AG04449 (cell line): Measurements from ENCODE around the gene VSX1.

Experiments
- CTCF ChIA-PET: fragments of 350-600 bp; formaldehyde crosslinking; extraction: SDS; loops from one replicate; lab custom pipeline; 2021; ENCODE audit warnings: antibody characterized with exemption; lab: Yijun Ruan, JAX
- POLR2A ChIA-PET: fragments of 400-600, 350-600 bp; formaldehyde crosslinking; extraction: SDS; loops from one replicate; lab custom pipeline; 2020; ENCODE audit warnings: antibody characterized with exemption, inconsistent platforms; lab: Yijun Ruan, JAX
- DNase-seq: peaks from one replicate; pipeline ENCODE4 v3.0.0-alpha.2; 2010; ENCODE audit warnings: low read depth, low spot score
- H3K4me3 ChIP-seq: 2 replicates; pipeline ENCODE4 v1.5.1; 2011; ENCODE audit warnings: low read depth, mild to moderate bottlenecking, control low read depth, low read length
- TF ChIP-seq, protein P1 (sequence below): IDR thresholded peaks from one replicate; pipeline ENCODE4 v1.5.1; 2011; ENCODE audit warnings: mild to moderate bottlenecking, moderate library complexity, low read length, control low read depth, inconsistent platforms; ENCODE audit not compliant: insufficient read depth; ENCODE audit errors: missing control alignments

VSX1 gene

GRCh38 chr20:25103526-25103925 is 21.6 kb upstream of the VSX1 start:
- no peak for DNase-seq
- TF ChIP-seq, protein P1, sequence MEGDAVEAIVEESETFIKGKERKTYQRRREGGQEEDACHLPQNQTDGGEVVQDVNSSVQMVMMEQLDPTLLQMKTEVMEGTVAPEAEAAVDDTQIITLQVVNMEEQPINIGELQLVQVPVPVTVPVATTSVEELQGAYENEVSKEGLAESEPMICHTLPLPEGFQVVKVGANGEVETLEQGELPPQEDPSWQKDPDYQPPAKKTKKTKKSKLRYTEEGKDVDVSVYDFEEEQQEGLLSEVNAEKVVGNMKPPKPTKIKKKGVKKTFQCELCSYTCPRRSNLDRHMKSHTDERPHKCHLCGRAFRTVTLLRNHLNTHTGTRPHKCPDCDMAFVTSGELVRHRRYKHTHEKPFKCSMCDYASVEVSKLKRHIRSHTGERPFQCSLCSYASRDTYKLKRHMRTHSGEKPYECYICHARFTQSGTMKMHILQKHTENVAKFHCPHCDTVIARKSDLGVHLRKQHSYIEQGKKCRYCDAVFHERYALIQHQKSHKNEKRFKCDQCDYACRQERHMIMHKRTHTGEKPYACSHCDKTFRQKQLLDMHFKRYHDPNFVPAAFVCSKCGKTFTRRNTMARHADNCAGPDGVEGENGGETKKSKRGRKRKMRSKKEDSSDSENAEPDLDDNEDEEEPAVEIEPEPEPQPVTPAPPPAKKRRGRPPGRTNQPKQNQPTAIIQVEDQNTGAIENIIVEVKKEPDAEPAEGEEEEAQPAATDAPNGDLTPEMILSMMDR, result no peak
- ChIA-PET POLR2A (no interaction called here), CTCF (no interaction called here)
- no peak overlapping the region for H3K4me3 ChIP-seq

GRCh38 chr20:25100914-25101313 is 19.0 kb upstream of the VSX1 start:
- POLR2A ChIA-PET, result no interaction called here
- no peak for DNase-seq
- TF ChIP-seq, protein P1, result no peak

DNA sequence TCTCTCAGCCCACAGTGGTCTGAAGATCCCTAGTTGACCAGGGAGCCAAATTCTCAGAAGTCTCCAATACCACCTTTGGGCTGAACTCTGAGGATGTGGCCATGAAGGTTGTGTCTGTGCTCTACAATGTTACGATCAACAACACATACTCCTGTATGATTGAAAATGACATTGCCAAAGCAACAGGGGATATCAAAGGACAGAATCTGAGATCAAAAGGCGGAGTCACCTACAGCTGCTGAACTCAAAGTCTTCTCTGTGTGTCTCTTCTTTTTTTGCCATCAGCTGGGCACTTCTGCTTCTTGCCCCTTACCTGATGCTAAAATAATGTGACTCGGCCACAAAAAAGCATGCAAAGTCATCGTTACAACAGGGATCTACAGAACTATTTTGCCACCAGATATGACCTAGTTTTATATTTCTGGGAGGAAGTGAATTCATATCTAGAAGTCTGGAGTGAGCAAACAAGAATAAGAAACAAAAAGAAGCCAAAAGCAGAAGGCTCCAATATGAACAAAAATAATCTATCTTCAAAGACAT is 17.7 kb upstream of the VSX1 start:
- H3K4me3 ChIP-seq, result no peak overlapping the region
- DNase-seq, result no peak
- CTCF ChIA-PET, result no interaction called here
- TF ChIP-seq, protein P1, result no peak
- POLR2A ChIA-PET, result no interaction called here

More at GRCh38 chr20:25100914-25101313, 19.0 kb upstream of the VSX1 start:
- CTCF ChIA-PET, result no interaction called here
- H3K4me3 ChIP-seq, result no peak overlapping the region

DNA sequence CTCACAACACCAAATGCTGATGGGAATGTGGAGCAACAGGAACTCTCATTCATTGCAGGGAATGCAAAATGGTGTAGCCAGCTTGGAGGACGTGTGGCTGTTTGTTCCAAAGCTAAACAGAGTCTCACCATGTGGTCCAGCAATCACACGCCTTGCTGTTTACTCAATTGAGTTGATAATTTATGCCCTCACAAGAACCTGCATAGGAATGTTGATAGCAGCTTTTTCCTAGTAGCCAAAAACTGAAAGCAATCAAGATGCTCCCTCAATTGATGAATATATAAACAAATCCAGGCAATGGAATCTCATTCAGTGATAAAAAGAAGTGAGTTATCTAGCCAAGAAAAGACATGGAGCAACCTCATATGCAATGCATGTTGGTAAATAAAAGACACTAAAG is 15.6 kb upstream of the VSX1 start:
- POLR2A ChIA-PET, result no interaction called here
- TF ChIP-seq, protein P1, result no peak
- CTCF ChIA-PET, result no interaction called here
- H3K4me3 ChIP-seq, result no peak overlapping the region
- DNase-seq, result no peak

DNA sequence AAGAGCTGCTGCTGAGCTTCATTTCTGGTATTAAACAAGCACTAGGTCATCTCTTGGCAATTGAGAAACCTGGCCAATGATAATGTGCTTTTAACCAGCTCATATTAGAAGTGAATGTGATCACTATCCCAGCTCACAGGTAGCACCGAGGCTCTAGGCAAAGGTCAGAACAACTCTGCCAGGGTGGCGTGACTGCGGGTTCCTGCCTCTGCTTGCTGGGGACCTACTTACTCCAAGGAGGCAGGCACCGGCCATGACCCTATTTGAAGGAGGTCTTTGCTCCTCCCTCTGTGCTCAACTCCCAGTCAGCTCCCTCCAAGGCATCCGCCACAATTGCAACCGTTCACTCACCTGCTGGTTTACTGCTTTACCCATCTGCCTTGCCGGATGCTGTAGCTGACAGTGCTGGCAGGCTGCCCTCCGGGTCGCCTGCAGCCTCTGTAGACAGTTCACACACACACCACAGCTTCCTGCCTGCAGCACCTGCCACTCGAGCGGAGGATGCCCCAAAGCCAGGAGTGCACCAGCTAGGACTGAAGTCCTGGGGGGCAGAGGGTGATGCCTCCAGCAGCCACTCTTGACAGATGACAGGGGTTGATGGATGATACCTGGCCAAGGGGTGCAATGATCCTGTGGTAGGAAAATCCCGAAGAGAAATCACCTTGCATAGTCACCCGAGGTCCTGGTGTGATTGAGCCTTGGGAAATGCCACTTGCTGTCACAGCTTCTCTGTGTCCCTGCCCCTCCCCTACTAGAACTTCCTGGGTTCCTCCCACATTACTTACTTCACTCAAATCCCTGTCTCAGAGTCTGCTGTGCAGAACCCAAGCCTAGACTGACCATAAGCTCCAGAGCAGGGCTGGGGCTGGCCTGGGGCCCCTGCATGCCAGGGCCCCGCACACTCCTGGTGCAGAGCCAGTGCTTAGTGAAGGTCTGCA is 8.8 kb upstream of the VSX1 start:
- CTCF ChIA-PET, result interaction anchor here (0.9 kb wide), 1 partner anchor 10 kb away, joined by 3 read pairs; no protein-coding TSS in a partner anchor

More for the DNA sequence above, 8.8 kb upstream of the VSX1 start:
- POLR2A ChIA-PET, result no interaction called here
- no peak overlapping the region for H3K4me3 ChIP-seq
- TF ChIP-seq, protein P1, result no peak
- no peak for DNase-seq
